NCI-H226 (cell line): Measurements from ENCODE around the gene CEP44.
"Not testable (repeated sequence)": the region's sequence is repeated elsewhere in the genome, so short reads cannot be mapped to it uniquely, and the experiment has no call there.

Experiments
- DNase-seq: peaks from one replicate; pipeline ENCODE4 v3.0.0-alpha.2; 2015

CEP44 gene

DNA sequence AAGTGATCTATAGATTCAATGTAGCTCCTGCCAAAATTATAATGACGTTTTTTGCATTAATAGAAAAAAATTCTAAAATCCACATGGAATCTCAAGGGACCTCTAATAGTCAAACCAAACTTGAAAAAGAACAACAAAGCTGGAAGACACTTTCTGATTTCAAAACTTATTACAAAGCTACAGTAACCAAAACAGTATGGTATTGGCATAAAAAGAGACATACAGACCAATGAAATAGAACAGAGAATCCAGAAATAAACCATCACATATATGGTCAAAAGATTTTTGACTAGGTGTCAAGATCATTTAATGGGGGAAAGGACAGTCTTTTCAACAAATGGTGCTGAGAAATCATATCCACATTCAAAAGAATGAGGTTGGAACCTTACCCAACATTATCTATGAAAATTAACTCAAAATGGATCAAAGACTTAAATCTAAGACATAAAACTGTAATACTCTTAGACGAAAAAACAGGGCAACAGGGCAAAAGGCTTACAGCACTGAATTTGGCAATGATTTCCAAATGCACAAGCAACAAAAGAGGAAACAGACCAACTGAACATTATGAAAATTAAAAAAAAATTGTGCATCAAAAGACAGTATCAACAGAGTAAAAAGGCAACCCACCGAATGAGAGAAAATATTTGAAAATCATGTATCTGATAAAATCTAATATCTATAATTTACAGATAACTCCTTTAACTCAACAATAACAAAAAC, 4.1 kb upstream of the CEP44 start:
- DNase-seq: no peak

DNA sequence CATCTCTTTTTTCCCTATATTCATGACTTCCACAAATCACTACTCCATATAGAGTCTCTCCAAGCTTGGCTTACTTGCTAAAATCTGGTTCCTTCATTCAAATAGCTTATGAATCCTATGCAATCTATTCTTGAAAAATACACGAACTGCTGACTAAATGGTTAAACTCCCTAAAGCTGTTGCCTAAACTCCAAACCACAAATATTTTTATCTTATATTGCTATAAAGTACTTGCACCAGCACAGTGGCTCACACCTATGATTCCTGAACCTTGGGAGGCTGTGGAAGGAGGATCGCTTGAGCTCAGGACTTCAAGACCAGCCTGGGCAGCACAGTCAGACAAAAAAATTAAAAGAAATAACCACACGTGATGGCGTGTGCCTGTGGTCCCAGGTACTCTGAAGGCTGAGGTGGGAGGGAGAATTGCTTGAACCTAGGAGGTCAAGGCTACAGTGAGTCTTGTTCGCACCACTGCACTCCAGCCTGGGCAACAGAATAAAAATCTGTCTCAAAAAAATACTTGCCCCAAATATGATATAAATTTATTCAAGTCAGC, 2.5 kb upstream of the CEP44 start:
- no peak for DNase-seq

DNA sequence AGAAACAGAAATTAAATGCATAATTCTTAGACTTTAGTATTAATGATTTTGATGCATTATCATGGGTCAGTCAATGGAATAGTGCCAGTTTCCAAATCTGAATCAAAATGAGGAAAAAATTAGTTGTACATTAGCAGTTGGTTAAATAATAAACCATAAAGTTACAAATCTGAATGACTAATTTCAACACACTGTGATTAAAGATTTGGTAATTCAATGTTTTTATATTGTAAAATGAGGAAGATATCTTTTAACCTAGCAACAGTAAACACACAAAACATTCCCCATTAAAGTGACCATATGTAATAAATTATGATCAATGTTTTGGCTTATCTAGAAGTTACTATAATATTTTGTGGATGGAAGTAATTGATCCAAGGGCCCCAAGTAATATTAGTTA, 1.8 kb upstream of the CEP44 start:
- DNase-seq: no peak

DNA sequence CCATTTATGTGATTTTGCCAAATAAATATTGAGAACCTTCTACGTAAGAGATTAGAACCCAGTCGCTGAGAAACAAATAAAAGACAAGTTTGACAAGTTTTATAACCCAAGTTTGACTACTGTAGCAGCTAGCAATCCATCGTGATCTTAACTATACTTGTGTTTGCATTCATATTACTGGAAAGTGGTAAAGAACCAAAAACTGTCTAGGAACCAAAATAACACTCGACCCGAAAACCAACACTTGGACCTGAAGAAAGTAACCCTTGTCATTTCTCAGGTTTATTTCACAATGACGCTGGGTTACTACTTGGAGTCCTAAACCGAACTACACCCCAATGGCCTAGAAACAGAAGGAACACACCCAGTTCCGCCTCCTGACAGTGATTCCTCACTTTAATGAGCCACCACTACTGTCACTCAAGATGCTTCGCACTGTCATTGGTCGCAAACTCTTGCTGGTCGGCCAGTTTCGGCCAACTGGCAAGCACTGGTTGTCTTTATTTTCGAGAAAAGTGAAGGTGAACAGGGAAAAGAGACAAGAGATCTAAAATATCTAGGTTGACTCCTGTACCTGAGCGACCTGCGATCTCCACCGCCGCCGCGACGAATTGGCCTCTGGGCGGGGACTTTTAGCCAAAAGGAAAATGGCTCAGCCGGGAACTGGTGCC, 740 bp upstream of the CEP44 start:
- peak; percentile 91 for DNase-seq

DNA sequence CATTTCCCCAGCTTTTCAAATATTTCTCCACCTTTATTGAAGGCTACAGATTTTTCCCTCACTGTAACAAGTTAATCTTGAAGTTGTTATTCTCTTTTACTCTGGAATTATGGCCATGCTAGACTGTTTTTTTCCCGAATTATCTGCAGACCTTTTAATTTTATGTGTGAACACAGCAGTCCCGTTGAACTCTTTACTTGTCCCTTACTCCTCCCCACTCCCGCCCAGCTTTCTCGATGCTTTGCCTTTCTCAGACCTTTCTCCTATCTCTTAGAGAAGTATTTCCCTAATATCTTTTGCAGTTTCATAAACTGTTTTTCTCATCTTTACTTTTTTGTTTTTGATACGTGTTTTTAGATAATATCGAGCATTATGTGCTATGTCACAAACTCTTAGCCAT, 776 bp downstream of the CEP44 start:
- DNase-seq: no peak

DNA sequence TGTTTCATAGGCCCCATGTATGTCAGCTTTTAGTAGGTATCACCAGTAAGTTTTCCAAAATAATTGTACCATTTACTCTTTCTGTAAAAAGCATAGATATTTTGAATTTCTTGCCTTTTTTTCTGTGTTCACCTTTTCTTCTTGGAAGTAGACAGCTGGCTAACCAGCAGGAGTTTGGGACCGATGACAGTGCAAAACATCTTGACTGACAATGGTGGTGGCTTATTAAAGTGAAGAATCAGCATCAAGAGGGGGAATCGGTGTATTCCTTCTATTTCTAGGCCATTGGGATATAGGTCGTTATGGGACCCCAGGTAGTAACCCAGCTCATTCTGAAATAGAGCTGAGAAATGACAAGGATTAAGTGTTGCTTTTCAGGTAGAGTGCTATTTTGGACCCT, 3.2 kb downstream of the CEP44 start:
- DNase-seq: no peak

DNA sequence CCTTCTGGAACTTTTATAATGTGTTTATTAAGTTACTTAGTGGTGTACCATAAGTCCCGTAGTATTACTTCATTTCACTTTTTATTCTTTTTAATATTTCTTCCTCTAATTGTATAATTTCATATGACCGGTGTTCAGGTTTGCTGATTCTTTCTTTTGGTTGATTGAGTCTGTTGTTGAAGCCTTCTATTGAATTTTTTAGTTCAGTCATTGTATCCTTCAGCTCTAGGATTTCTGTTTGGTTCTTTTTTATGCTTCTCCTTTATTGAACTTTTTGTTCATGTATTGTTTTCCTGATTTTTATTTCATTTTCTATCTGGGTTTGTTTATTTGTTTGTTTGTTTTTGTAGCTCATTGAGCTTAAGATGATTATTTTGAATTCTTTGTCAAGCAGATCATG, 8.8 kb downstream of the CEP44 start:
- DNase-seq: no peak

DNA sequence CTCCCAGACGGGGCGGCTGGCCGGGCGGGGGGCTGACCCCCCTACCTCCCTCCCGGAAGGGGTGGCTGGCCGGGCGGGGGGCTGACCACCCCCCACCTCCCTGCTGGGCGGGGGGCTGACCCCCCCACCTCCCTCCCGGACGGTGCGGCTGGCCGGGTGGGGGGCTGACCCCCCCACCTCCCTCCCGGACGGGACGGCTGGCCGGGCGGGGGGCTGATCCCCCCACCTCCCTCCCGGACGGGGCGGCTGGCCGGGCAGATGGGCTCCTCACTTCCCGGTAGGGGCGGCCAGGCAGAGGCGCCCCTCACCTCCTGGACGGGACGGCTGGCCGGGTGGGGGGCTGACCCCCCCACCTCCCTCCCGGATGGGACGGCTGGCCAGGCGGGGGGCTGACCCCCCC, 10.9 kb downstream of the CEP44 start:
- DNase-seq: not testable (repeated sequence)

DNA sequence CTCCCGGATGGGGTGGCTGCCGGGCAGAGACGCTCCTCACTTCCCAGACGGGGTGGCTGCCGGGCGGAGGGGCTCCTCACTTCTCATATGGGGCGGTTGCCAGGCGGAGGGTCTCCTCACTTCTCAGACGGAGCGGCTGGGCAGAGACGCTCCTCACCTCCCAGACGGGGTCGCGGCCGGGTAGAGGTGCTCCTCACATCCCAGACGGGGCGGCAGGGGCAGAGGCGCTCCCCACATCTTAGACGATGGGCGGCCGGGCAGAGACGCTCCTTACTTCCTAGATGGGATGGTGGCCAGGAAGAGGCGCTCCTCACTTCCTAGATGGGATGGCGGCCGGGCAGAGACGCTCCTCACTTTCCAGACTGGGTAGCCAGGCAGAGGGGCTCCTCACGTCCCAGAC, 11.4 kb downstream of the CEP44 start:
- DNase-seq: not testable (repeated sequence)

DNA sequence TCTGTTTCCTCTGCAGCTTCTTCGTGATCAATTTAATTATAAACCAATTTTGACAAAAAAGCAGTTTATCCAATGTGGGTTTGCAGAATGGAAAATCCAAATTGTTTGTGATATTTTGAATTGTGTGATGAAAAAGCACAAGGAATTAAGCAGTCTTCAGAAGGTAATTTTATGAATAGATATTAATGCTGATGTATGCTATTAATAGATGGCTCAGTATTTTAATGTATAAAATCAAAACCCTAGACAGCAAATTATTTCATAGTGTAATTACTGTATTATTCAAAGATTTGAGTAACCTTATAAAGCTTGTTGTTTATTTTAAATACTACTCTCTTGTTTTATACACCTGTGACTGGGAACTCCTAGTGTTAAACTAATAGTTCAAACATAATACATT, 20.0 kb downstream of the CEP44 start:
- no peak for DNase-seq

DNA sequence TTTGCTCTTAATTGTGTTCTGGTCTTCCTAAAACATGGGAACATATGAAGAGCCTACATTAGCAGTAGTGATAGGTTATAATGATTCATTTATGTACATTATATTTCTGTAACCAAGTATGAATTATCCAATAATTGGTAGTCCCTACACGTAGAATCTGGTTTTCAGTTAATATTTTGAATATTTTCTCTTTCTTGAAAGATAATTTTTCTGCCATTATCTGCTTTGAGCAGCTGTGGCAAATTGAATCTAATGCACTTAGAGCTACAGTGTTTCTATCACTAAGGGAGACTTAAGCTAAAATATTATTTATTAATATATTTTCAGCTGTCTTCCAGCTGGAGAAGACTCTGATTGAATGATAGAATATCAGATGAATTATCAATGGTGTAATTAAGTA, 21.0 kb downstream of the CEP44 start:
- DNase-seq: no peak

DNA sequence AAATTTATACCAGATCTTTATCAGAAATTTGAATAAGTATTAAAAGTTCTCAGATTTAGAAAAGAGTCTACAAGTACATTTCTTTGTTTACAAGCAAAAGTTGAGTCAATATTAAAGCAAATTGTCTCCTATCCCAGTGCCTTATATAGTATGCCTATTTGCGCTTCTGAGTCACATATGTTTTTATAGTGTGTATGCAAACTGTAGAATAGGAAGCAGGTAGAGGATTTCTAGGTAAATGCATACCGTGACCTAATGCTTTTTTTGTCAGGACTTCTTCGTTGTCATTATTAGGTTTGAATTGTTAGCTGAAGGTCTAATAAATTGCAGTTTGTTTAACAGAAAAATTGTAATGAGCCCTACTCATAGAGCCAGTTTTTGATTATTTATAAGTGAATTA, 22.2 kb downstream of the CEP44 start:
- DNase-seq: no peak

DNA sequence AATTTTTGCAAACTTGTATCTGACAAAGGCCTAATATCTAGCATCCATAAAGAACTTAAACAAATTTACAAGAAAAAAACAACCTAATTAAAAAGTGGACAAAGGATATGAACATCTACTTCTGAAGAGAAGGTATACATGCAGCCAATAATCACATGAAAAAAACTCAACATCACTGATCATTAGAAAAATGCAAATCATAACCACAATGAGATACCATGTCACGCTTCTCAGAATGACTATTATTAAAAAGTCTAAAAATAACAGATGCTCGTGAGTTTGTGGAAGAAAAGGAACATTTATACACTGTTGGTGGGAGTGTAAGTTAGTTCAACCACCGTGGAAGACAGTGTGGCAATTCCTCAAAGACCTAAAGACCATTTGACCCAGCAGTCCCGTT, 24.0 kb downstream of the CEP44 start:
- DNase-seq: no peak

DNA sequence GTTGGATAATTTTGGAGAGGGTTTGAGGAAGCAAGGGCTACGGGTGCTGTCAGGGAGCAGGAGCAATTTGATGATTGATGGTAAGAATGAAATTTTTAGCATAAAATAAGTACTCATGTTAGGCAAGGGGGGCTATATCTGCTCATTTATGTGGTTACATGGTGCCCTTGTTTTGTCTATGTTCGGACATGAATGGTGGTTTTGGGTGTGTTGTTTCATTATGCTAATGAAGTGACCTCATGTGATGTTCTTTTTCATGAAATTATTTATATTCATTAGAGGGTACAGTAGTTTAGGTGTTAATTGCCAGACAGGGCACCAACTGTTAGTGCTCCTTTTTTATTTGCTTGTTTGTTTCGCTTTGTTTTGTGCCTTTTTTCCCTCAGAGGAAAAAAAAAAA, 29.3 kb downstream of the CEP44 start:
- no peak for DNase-seq

DNA sequence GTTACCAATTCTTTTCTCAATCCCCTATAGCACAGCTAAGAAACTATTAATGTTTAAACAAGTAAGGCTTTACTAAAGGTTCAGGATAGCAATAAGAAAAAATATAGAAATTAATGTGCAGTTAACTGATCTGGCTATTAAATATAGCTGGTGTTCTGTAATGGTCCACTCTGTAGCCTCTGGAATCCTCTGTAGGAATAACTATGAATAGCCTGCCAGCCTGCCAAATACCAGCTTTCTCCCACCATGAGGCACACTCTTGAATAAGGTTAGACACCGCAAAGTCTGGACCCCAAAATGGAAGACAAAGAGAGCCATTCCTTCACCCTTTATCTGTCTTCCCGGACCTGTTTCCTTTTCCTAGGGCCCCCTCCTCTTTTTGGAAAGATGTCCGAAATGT, 30.6 kb downstream of the CEP44 start:
- no peak for DNase-seq

DNA sequence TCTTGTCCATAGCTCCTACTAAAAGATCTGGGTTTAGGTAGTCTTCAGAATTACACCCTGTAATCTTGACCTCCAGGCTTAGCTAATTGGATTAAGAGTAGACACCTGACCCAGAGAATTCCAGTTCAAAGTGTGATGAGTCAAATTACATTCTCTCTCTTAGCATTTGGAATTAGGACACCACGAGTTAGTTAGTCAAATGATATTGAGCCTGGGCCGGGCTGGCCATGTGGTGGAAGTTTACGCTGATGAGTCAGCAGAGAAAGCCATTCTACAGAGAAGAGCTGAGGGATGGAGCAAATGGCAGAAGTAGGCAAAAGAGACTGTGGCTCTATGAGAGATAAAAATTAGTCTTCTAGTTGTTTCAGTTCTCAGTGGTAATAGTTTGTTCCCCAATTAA, 31.1 kb downstream of the CEP44 start:
- DNase-seq: peak; percentile 29

DNA sequence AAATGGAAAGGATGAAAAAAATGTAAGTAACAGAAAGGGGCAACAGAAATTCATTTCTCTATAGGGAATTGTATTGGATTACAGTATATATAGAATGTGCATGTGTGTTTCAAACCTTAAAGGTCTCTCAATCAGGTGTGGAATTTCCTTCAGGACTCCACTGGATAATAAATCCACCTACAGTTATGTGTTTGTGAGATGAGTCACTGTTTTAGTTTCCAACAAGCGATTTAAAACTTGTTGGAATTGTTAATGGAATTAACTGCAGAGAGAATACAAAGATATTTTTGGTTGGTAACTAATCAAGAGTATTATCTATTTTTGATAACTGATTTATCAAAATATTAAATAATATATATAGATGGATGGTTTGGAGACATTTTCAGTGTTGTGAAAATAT, 32.8 kb downstream of the CEP44 start:
- DNase-seq: peak; percentile 11

DNA sequence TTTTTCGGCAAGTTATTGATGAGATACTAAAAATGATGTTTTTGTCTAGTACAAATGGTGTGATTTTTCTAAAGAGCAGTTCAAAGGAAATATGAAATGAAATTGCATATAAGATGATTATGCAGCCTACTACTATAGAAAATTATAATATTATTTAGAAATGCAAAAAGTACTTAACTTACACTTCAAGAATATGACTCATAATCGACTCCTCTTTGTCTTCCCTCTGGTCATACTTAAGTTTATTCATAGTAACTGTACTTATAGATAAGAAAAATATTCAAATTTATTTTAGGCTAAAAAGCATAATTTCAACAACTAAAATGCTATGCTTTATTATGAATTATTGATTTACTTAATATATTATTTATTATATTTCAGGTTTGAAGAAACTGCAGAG, 33.2 kb downstream of the CEP44 start:
- DNase-seq: no peak

DNA sequence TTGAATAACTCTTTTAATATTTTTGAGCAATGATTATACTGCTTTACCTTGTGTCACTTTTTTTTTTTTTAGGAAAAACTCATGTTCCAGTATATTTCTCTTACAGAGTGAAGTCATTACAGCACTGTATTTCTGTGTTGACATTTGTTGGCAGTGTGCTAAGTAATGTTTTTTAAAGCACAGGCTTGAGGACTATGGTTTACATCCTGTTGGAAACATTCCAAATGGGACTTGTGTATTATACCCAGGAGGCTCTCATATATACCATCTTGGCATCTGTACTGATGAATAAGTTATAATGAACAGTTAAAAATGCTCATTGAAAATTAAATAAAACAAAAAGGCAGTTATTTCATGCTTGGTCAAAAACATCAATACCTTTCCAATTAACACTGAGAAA, 33.8 kb downstream of the CEP44 start:
- no peak for DNase-seq

DNA sequence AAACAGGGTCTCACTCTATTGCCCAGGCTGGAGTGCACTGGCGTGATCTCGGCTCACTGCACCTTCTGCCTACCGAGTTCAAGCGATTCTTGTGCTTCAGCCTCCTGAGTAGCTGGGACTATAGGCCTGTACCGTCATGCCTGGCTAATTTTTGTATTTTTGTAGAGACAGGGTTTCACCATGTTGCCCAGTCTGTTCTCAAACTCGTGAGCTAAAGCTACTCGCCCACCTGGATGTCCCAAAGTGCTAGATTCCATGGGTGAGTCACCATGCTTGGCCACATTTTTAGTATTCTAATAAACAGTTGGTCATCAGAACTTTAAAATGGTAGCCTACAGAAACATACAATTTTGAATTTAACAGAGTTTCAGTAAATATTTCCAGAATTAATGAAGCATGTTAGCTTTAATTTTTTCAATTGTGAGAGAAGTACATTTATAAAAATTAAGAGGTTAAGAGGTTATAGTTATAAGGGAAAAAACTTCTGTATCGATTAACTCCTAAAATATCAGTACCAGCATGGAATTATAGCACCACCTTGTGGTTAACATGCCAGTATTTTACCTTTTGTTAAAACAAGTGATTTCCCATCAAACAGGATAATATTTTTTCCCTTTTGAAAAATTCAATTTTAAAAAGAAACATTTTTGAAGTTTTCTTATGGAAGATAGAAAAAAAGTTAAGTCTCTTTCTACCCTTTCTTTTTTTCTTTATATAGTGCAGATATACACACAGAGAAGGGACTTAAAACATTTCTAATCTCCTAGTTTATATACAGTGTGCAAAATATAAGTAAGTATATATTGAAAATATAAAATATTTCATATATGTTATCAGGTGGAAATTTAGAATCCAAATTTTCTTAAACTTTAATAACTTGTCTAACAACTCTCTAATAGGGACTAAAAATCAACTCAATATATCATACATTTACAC, 35.4 kb downstream of the CEP44 start:
- no peak for DNase-seq

DNA sequence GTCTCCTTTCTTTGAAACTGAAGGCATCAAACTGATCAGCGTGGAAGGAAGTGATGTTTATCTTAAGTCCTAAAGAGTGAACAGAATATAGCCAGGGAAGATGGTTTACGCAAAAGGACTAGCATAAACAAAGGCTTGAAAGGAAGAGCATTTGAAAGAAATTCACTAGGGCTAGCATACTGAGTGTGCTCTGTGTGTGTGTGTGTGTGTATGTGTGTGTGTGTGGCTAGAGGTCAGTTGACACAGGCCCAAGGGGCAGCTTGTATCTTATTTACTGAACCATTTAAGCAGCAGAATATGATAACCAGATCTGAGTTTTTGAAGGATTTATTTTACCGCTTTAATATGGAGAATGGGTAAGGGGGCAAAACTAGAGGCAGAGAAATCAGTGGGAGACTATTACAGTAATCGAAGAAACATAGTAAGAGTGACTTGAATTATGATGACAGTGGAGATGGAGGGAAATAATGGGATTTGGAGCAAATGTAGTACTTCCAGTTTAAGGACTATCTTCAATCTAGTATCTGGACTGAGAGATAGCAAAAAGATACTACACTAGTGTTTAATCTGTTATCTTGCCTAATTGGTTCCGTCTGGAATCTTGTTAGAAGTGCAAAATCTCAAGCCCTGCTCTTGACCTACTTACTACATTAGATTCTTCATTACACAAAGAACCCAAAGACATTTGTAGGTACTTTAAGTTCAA, 36.9 kb downstream of the CEP44 start:
- DNase-seq: no peak

DNA sequence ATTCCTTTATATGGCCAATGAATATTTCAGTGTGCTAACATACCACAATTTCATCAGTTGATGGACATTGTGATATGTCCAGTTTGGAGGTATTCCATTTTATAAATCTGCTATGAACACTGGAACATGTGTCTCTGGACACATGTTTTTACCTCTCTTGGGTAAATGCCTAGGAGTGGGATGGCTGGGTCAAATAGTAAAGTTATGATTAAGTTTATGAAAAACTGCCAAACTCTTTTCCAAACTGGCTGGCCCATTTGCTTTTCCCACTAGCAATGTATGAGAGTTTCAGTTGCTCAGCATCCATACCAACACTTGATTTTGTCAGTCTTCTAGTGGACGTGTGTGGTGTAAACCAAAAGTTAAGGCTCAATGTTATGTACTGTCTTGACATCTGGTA, 40.5 kb downstream of the CEP44 start:
- no peak for DNase-seq

DNA sequence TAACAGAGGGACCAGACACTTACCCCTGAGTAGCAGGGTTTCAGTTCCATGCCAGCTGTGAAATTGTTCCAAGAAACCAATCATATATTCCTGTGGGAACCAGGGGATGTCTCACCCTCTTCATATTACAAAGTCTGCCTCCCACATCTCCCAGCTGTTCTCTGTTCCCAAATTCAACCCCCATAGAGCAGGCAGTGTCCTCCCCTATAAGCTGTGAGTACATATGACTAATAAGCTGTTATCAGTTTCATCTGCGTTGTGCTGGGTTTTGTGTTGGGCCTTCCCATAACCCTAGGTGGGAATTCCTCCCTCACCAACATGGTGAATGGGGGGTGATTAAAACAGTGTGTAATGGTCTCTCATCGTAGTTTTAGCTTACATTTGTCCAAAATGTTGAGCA, 41.0 kb downstream of the CEP44 start:
- peak; percentile 41 for DNase-seq
